ENCODE results near the gene MANEAL.
"Not testable (repeated sequence)": the region's sequence is repeated elsewhere in the genome, so short reads cannot be mapped to it uniquely, and the experiment has no call there.

Gene MANEAL

GRCh38 chr1:37764888-37765441 lies 28.7 kb upstream of the MANEAL start, which contains the start of gene EPHA10:
TSS of gene EPHA10 (minus strand) at chr1:37765120. CDS start at chr1:37765066, 54 bp downstream.
- no peak for DNase-seq (ENCODE audit: low spot score)
- TF ChIP-seq, protein P1, sequence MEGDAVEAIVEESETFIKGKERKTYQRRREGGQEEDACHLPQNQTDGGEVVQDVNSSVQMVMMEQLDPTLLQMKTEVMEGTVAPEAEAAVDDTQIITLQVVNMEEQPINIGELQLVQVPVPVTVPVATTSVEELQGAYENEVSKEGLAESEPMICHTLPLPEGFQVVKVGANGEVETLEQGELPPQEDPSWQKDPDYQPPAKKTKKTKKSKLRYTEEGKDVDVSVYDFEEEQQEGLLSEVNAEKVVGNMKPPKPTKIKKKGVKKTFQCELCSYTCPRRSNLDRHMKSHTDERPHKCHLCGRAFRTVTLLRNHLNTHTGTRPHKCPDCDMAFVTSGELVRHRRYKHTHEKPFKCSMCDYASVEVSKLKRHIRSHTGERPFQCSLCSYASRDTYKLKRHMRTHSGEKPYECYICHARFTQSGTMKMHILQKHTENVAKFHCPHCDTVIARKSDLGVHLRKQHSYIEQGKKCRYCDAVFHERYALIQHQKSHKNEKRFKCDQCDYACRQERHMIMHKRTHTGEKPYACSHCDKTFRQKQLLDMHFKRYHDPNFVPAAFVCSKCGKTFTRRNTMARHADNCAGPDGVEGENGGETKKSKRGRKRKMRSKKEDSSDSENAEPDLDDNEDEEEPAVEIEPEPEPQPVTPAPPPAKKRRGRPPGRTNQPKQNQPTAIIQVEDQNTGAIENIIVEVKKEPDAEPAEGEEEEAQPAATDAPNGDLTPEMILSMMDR (IDR thresholded peaks at IDR 0.05; ENCODE audit: extremely low read depth, missing control alignments), result no peak

GRCh38 chr1:37765916-37766664 lies 27.6 kb upstream of the MANEAL start:
- no peak for DNase-seq (ENCODE audit: low spot score)
- TF ChIP-seq, protein P1 (IDR thresholded peaks at IDR 0.05; ENCODE audit: extremely low read depth, missing control alignments), result no peak

GRCh38 chr1:37767488-37767887 lies 26.2 kb upstream of the MANEAL start:
- TF ChIP-seq, protein P1 (IDR thresholded peaks at IDR 0.05; ENCODE audit: extremely low read depth, missing control alignments), result no peak
- no peak for DNase-seq (ENCODE audit: low spot score)

DNA sequence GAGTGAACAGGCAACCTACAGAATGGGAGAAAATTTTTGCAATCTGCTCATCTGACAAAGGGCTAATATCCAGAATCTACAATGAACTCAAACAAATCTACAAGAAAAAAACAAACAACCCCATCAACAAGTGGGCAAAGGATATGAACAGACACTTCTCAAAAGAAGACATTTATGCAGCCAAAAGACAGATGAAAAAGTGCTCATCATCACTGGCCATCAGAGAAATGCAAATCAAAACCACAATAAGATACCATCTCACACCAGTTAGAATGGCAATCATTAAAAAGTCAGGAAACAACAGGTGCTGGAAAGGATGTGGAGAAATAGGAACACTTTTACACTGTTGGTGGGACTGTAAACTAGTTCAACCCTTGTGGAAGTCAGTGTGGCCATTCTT lies 22.2 kb upstream of the MANEAL start:
- DNase-seq (ENCODE audit: low spot score), result not testable (repeated sequence)

GRCh38 chr1:37776946-37777516 lies 16.6 kb upstream of the MANEAL start:
- TF ChIP-seq, protein P1 (IDR thresholded peaks at IDR 0.05; ENCODE audit: extremely low read depth, missing control alignments), result no peak
- DNase-seq (ENCODE audit: low spot score), result peak; percentile 51

- TF ChIP-seq, protein P1 (IDR thresholded peaks at IDR 0.05; ENCODE audit: extremely low read depth, missing control alignments), result no peak
- no peak for DNase-seq (ENCODE audit: low spot score)
Observed at GRCh38 chr1:37778654-37779053, 15.0 kb upstream of the MANEAL start.

GRCh38 chr1:37782491-37782890 lies 11.2 kb upstream of the MANEAL start:
- no peak for DNase-seq (ENCODE audit: low spot score)
- TF ChIP-seq, protein P1 (IDR thresholded peaks at IDR 0.05; ENCODE audit: extremely low read depth, missing control alignments), result no peak
